ENCODE measurements around the gene CFAP251. TPM values are rescaled to one million over a fixed set of nuclear protein-coding genes. Genes with fewer than 3 reads are reported as not detected.
A peak's percentile ranks its signal among the peaks of the same experiment; 100 is the strongest.

CFAP251 gene
- total and polyA plus RNA-seq, 2 of the 13 experiments (the other 11 are each of a cell fraction or from before 2014, with no cell fraction given): 0.30 to 0.42 TPM

- intact Hi-C loops (cut with micrococcal nuclease; ENCODE audit: unreplicated experiment) (no loop called here), in situ Hi-C loops (cut with HindIII; ENCODE audit: extremely low pct_ligation_motif_present, low pct_unique_long_range_greater_than_20kb) (loop anchor here (10.0 kb wide), 1 partner anchor 133 kb away; the partner anchor contains the start of gene LRRC43)
- ATAC-seq (peak; percentile 42), FAIRE-seq (no peak), DNase-seq (ENCODE audit: low spot score) (peak; percentile 25)
- no peak overlapping the region for H3K4me2 ChIP-seq (ENCODE audit: low read depth, low read length)
- no peaks in the 10 kb centered on the region; a peak in 1 of 5 replicates for H3K27me3 ChIP-seq (ENCODE audit: control insufficient read depth in 1 of 2, insufficient read depth in 2 of 2, low read length in 2 of 2)
- no peaks in the 10 kb centered on the region for H4K20me1 ChIP-seq (ENCODE audit: insufficient read depth, low read length)
- 38% methylated on average over 8 of the region's 14 CpGs for WGBS (ENCODE audit: low lambda C conversion rate)
- no peak overlapping the region for H3K4me3 ChIP-seq (replicated peaks in 1 of 3; ENCODE audit: insufficient read depth in 1 of 3, low read depth in 2 of 3, low read length in 3 of 3)
- H3K27ac ChIP-seq (ENCODE audit: extremely low read length, insufficient read depth, low read length): no peak overlapping the region
- H3K9me3 ChIP-seq (ENCODE audit: low read length): no peaks in the 10 kb centered on the region
- no peak overlapping the region for H3K9ac ChIP-seq (ENCODE audit: insufficient read depth, low read depth, low read length)
- H3K4me1 ChIP-seq (ENCODE audit: insufficient read depth, low read length): peaks cover 21% of the 10 kb centered on the region
- peaks cover 4 to 8% of the 10 kb centered on the region in 2 experiments; a peak in 3 of 5 replicates for H3K36me3 ChIP-seq (replicated peaks in 1 of 2; ENCODE audit: control insufficient read depth in 1 of 2, insufficient read depth in 2 of 2, low read length in 2 of 2)
- ChIA-PET CTCF (ENCODE audit: low intra/inter-chr PET ratio, low total read pairs) (no interaction called here), POLR2A (interaction anchor here (1.2 to 2.1 kb wide), 3 partner anchors 10 to 175 kb away, joined by 3 to 5 read pairs (median 4); partner anchors contain the start of gene DIABLO)
- BruUV-seq (replicated peaks): no TSS peak
- H3K79me2 ChIP-seq (ENCODE audit: insufficient read depth, low read length): no peaks in the 10 kb centered on the region
- no peak overlapping the region for H2AFZ ChIP-seq (ENCODE audit: low read length)
- no peak for TF ChIP-seq ZNF772 (CRISPR knock-in tag; IDR thresholded peaks at IDR 0.05)
- TF ChIP-seq TCF12 (IDR thresholded peaks at IDR 0.05): no peak
- TF ChIP-seq TCF12 (CRISPR knock-in tag; IDR thresholded peaks at IDR 0.05): no peak
- no peak for TF ChIP-seq ZNF724P (CRISPR knock-in tag; IDR thresholded peaks at IDR 0.05; ENCODE audit: borderline replicate concordance)
- no peak for TF ChIP-seq ZNF660 (CRISPR knock-in tag; IDR thresholded peaks at IDR 0.05; ENCODE audit: borderline replicate concordance, low read depth)
- no peak for TF ChIP-seq PCBP1 (IDR thresholded peaks at IDR 0.05; ENCODE audit: borderline replicate concordance, low read depth, low read length)
- TF ChIP-seq ZNF563 (CRISPR knock-in tag; IDR thresholded peaks at IDR 0.05): no peak
- 0 out of 2 replicates have a peak, but pooled peaks have one; percentile 19 for TF ChIP-seq PATZ1 (CRISPR knock-in tag; IDR thresholded peaks at IDR 0.05)
- TF ChIP-seq DMAP1 (CRISPR knock-in tag; IDR thresholded peaks at IDR 0.05): no peak
- no peak for TF ChIP-seq TBX3 (IDR thresholded peaks at IDR 0.05; ENCODE audit: borderline replicate concordance)
- no peak for TF ChIP-seq STAT6 (CRISPR knock-in tag; IDR thresholded peaks at IDR 0.05; ENCODE audit: borderline replicate concordance)
- TF ChIP-seq CSRNP1 (CRISPR knock-in tag; IDR thresholded peaks at IDR 0.05): no peak
- TF ChIP-seq SAP130 (CRISPR knock-in tag; IDR thresholded peaks at IDR 0.05; ENCODE audit: low read depth): peak; percentile 48; the same call in 1 of the 2 replicates
- no peak for TF ChIP-seq EZH2 (conservative IDR thresholded peaks at IDR 0.05; ENCODE audit: low read depth, low read length)
- no peak for TF ChIP-seq NCOR1 (IDR thresholded peaks at IDR 0.05; ENCODE audit: borderline replicate concordance, low read length)
- no peak for TF ChIP-seq PAWR (CRISPR knock-in tag; IDR thresholded peaks at IDR 0.05; ENCODE audit: borderline replicate concordance)
- peak; percentile 85 for TF ChIP-seq MEF2D (CRISPR knock-in tag; IDR thresholded peaks at IDR 0.05)
- no peak for TF ChIP-seq ZNF761 (CRISPR knock-in tag; conservative IDR thresholded peaks at IDR 0.05)
- no peak for TF ChIP-seq ZNF232 (CRISPR knock-in tag; IDR thresholded peaks at IDR 0.05; ENCODE audit: borderline replicate concordance)
- no peak for TF ChIP-seq ZMYM2 (CRISPR knock-in tag; IDR thresholded peaks at IDR 0.05)
Observed at GRCh38 chr12:122051231-122051876, 133.0 kb downstream of the CFAP251 start.
